ENCODE data around the gene IFT122. TPM values are rescaled to one million over a fixed set of nuclear protein-coding genes. Genes with fewer than 3 reads are reported as not detected.

The IFT122 gene
- total and polyA plus RNA-seq, 9 donors: 20.8 to 58.1 (median 45.6) TPM

- peaks cover 2% of the 10 kb centered on the region for H3K4me1 ChIP-seq (ENCODE audit: insufficient read depth)
- DNase-seq: no peak
- no peaks in the 10 kb centered on the region for H3K9me3 ChIP-seq
- WGBS, 3 donors: 31 to 56% (median 45%) methylated on average over 4 of the region's 4 CpGs
- intact Hi-C loops (cut with DNase I): no loop called here
- TF ChIP-seq EP300 (IDR thresholded peaks at IDR 0.05): no peak
- no peak for TF ChIP-seq POLR2A (IDR thresholded peaks at IDR 0.05)
- TF ChIP-seq CTCF (IDR thresholded peaks at IDR 0.05): no peak
- no peak overlapping the region for H3K4me3 ChIP-seq
- no peak overlapping the region for H3K27ac ChIP-seq
- H3K27me3 ChIP-seq: no peaks in the 10 kb centered on the region
- no peaks in the 10 kb centered on the region for H3K36me3 ChIP-seq
Observed at GRCh38 chr3:129473067-129473768, 33.2 kb downstream of the IFT122 start.

GRCh38 chr3:129473769-129474152 is 33.7 kb downstream of the IFT122 start:
- Histone ChIP-seq H3K4me1 (ENCODE audit: insufficient read depth) (peaks cover 2% of the 10 kb centered on the region), H3K36me3 (no peaks in the 10 kb centered on the region), H3K9me3 (no peaks in the 10 kb centered on the region), H3K27me3 (no peaks in the 10 kb centered on the region), H3K27ac (no peak overlapping the region), H3K4me3 (no peak overlapping the region)
- 23 to 29% (median 27%) methylated on average over 4 of the region's 4 CpGs for WGBS, 3 donors
- intact Hi-C loops (cut with DNase I): no loop called here
- DNase-seq: no peak
- TF ChIP-seq POLR2A (IDR thresholded peaks at IDR 0.05) (no peak), EP300 (IDR thresholded peaks at IDR 0.05) (no peak), CTCF (IDR thresholded peaks at IDR 0.05) (no peak)

- H3K36me3 ChIP-seq: peaks cover 3% of the 10 kb centered on the region
Observed at GRCh38 chr3:129474984-129475804, 35.2 kb downstream of the IFT122 start.

GRCh38 chr3:129475863-129476262 is 35.8 kb downstream of the IFT122 start:
- 96 to 99% (median 98%) methylated on average over 3 of the region's 3 CpGs for WGBS, 3 donors
- no peak for DNase-seq
- TF ChIP-seq CTCF (IDR thresholded peaks at IDR 0.05): no peak
- Histone ChIP-seq H3K9me3 (no peaks in the 10 kb centered on the region), H3K27me3 (no peaks in the 10 kb centered on the region), H3K27ac (no peak overlapping the region), H3K4me3 (no peak overlapping the region), H3K4me1 (ENCODE audit: insufficient read depth) (peaks cover 2% of the 10 kb centered on the region), H3K36me3 (peaks cover 3% of the 10 kb centered on the region)
- intact Hi-C loops (cut with DNase I): no loop called here

More at GRCh38 chr3:129474984-129475804, 35.2 kb downstream of the IFT122 start:
- intact Hi-C loops (cut with DNase I): no loop called here
- peaks cover 2% of the 10 kb centered on the region for H3K4me1 ChIP-seq (ENCODE audit: insufficient read depth)
- no peaks in the 10 kb centered on the region for H3K27me3 ChIP-seq
- no peaks in the 10 kb centered on the region for H3K9me3 ChIP-seq
- no peak for TF ChIP-seq EP300 (IDR thresholded peaks at IDR 0.05)
- no peak for TF ChIP-seq CTCF (IDR thresholded peaks at IDR 0.05)
- TF ChIP-seq POLR2A (IDR thresholded peaks at IDR 0.05): no peak
- no peak overlapping the region for H3K27ac ChIP-seq
- WGBS, 3 donors: 77 to 85% (median 82%) methylated on average over 10 of the region's 10 CpGs
- H3K4me3 ChIP-seq: no peak overlapping the region
- DNase-seq: no peak
